HEK293 (cell line): ENCODE measurements around the gene RSPH1.
A peak's percentile ranks its signal among the peaks of the same experiment; 100 is the strongest.

Source experiments
- EGR2 ChIP-seq: fragments of 450-650 bp; formaldehyde crosslinking; IDR thresholded peaks from 2 replicates; pipeline ENCODE4 v1.5.1; 2016; ENCODE audit warnings: low read depth, missing biosample characterization, missing genetic modification characterization
- GFI1B ChIP-seq: fragments of 450-650 bp; formaldehyde crosslinking; IDR thresholded peaks from 2 replicates; pipeline ENCODE4 v1.5.1; 2016; ENCODE audit warnings: missing biosample characterization, missing genetic modification characterization
- HOXD13 ChIP-seq: sonication (generic); formaldehyde crosslinking; IDR thresholded peaks from 2 replicates; pipeline ENCODE4 v1.8.0; 2022; ENCODE audit warnings: missing genetic modification reagents, borderline replicate concordance
- OSR2 ChIP-seq: fragments of 450-650 bp; formaldehyde crosslinking; IDR thresholded peaks from 2 replicates; pipeline ENCODE4 v1.5.1; 2016; ENCODE audit warnings: missing biosample characterization, missing genetic modification characterization
- SP7 ChIP-seq: fragments of 450-650 bp; formaldehyde crosslinking; IDR thresholded peaks from 2 replicates; pipeline ENCODE4 v1.5.1; 2016; ENCODE audit warnings: missing biosample characterization, missing genetic modification characterization
- TCF7L2 ChIP-seq: IDR thresholded peaks from 2 replicates; pipeline ENCODE4 v1.6.1; 2011; ENCODE audit warnings: low read depth, mild to moderate bottlenecking, inconsistent platforms, low read length, moderate library complexity, borderline replicate concordance
- WT1 ChIP-seq: fragments of 450-650 bp; formaldehyde crosslinking; IDR thresholded peaks from 2 replicates; pipeline ENCODE4 v1.5.1; 2016; ENCODE audit warnings: missing biosample characterization, missing genetic modification characterization
- ZBTB1 ChIP-seq: fragments of 450-650 bp; formaldehyde crosslinking; IDR thresholded peaks from 2 replicates; pipeline ENCODE4 v1.5.1; 2016; ENCODE audit warnings: missing biosample characterization, missing genetic modification characterization
- ZBTB21 ChIP-seq: fragments of 450-650 bp; formaldehyde crosslinking; IDR thresholded peaks from 2 replicates; pipeline ENCODE4 v1.5.1; 2017; ENCODE audit warnings: missing biosample characterization, missing genetic modification characterization
- ZFP41 ChIP-seq: fragments of 450-650 bp; formaldehyde crosslinking; IDR thresholded peaks from 2 replicates; pipeline ENCODE4 v1.5.1; 2016; ENCODE audit warnings: missing biosample characterization, missing genetic modification characterization, borderline replicate concordance
- ZNF132 ChIP-seq: fragments of 450-650 bp; formaldehyde crosslinking; IDR thresholded peaks from 2 replicates; pipeline ENCODE4 v1.5.1; 2017; ENCODE audit warnings: missing biosample characterization, missing genetic modification characterization, borderline replicate concordance
- ZNF302 ChIP-seq: fragments of 450-650 bp; formaldehyde crosslinking; IDR thresholded peaks from 2 replicates; pipeline ENCODE4 v1.5.1; 2016; ENCODE audit warnings: missing biosample characterization, missing genetic modification characterization, low read depth
- ZNF416 ChIP-seq: fragments of 450-650 bp; formaldehyde crosslinking; IDR thresholded peaks from 2 replicates; pipeline ENCODE4 v1.5.1; 2016; ENCODE audit warnings: missing biosample characterization, missing genetic modification characterization
- ZNF423 ChIP-seq: fragments of 450-650 bp; formaldehyde crosslinking; IDR thresholded peaks from 2 replicates; pipeline ENCODE4 v1.5.1; 2016; ENCODE audit warnings: missing biosample characterization, missing genetic modification characterization
- ZNF530 ChIP-seq: fragments of 450-650 bp; formaldehyde crosslinking; IDR thresholded peaks from 2 replicates; pipeline ENCODE4 v1.5.1; 2016; ENCODE audit warnings: low read depth, missing biosample characterization, missing genetic modification characterization
- ZNF544 ChIP-seq: fragments of 450-650 bp; formaldehyde crosslinking; IDR thresholded peaks from 2 replicates; pipeline ENCODE4 v1.5.0; 2017; ENCODE audit warnings: missing biosample characterization, missing genetic modification characterization
- ZNF561 ChIP-seq: fragments of 450-650 bp; IDR thresholded peaks from 2 replicates; pipeline ENCODE4 v1.5.1; 2018; ENCODE audit warnings: missing biosample characterization, missing genetic modification characterization, borderline replicate concordance
- ZNF670 ChIP-seq: fragments of 450-650 bp; formaldehyde crosslinking; IDR thresholded peaks from 2 replicates; pipeline ENCODE4 v1.5.1; 2016; ENCODE audit warnings: missing biosample characterization, missing genetic modification characterization, low read depth
- ZNF747 ChIP-seq: fragments of 450-650 bp; formaldehyde crosslinking; IDR thresholded peaks from 2 replicates; pipeline ENCODE4 v1.5.1; 2016; ENCODE audit warnings: missing biosample characterization, missing genetic modification characterization
- ZNF792 ChIP-seq: fragments of 450-650 bp; formaldehyde crosslinking; IDR thresholded peaks from 2 replicates; pipeline ENCODE4 v1.5.1; 2016; ENCODE audit warnings: missing biosample characterization, missing genetic modification characterization
- ZSCAN23 ChIP-seq: fragments of 450-650 bp; formaldehyde crosslinking; IDR thresholded peaks from 2 replicates; pipeline ENCODE4 v1.5.1; 2016; ENCODE audit warnings: missing biosample characterization, missing genetic modification characterization
- TF ChIP-seq, protein P1 (sequence below): fragments of 450-650 bp; formaldehyde crosslinking; IDR thresholded peaks from 2 replicates; pipeline ENCODE4; 2016; ENCODE audit warnings: missing biosample characterization, missing genetic modification characterization
- TF ChIP-seq, protein P2 (sequence below): fragments of 450-650 bp; formaldehyde crosslinking; conservative IDR thresholded peaks from 2 replicates; pipeline ENCODE4 v1.5.1; 2016; ENCODE audit warnings: low read depth, missing biosample characterization, missing genetic modification characterization
- TF ChIP-seq, protein P3 (sequence below): fragments of 450-650 bp; formaldehyde crosslinking; IDR thresholded peaks from 2 replicates; pipeline ENCODE4 v1.5.1; 2016; ENCODE audit warnings: missing biosample characterization, missing genetic modification characterization
- TF ChIP-seq, protein P4 (sequence below): fragments of 450-650 bp; formaldehyde crosslinking; IDR thresholded peaks from 2 replicates; pipeline ENCODE4 v1.5.1; 2016; ENCODE audit warnings: missing biosample characterization, missing genetic modification characterization
- TF ChIP-seq, protein P5 (sequence below): fragments of 450-650 bp; formaldehyde crosslinking; IDR thresholded peaks from 2 replicates; pipeline ENCODE4 v1.5.1; 2016; ENCODE audit warnings: missing biosample characterization, missing genetic modification characterization
- TF ChIP-seq, protein P6 (sequence below): fragments of 450-650 bp; formaldehyde crosslinking; IDR thresholded peaks from 2 replicates; pipeline ENCODE4 v1.5.0; 2017; ENCODE audit warnings: missing biosample characterization, missing genetic modification characterization, borderline replicate concordance

The RSPH1 gene

DNA sequence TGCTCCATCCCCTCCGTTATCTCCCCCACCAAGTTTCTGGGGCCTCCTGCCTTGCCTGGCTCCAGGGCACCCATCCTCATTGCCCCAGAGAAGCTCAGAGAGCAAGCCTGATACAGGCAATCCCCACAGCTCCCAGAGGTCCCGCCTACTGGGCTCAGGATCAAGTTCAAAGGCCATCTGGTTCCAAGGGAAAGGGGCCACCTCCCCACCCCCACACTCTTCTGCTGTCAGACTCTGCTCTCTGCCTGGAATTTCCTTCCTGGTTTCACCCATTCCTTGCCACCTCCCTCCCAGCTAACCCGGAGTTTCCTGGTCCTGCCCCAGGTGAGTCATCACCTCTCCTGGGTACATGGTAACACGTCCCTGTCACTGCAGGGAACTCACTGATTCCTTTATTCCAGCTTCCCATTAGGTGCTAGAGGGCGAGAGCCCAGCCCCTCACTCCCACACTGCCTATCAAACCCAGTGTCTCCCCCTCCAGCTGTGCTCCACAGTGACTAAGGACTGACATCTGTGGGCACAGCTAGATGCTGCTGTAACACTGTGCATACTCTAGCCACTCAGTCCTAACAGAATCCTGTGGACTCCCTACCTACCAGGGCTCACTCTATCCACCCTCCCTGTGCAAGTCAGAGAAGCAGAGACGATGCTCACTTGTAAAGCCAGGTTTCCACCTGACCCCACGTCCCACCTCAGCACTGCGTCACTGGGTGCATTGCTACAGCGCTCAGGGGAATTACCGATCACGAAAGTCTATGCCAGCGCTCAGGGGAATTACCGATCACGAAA lies 21.8 kb downstream of the RSPH1 start (continued):
- TF ChIP-seq, protein P1, sequence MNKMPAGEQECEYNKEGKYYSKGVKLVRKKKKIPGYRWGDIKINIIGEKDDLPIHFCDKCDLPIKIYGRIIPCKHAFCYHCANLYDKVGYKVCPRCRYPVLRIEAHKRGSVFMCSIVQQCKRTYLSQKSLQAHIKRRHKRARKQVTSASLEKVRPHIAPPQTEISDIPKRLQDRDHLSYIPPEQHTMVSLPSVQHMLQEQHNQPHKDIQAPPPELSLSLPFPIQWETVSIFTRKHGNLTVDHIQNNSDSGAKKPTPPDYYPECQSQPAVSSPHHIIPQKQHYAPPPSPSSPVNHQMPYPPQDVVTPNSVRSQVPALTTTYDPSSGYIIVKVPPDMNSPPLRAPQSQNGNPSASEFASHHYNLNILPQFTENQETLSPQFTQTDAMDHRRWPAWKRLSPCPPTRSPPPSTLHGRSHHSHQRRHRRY (tag by site-specific recombination): no peak
- no peak for TF ChIP-seq ZBTB21 (tag by site-specific recombination)
- no peak for TF ChIP-seq HOXD13 (CRISPR knock-in tag)
- no peak for TF ChIP-seq OSR2 (tag by site-specific recombination)
- TF ChIP-seq ZBTB1 (tag by site-specific recombination): no peak
- TF ChIP-seq, protein P2, sequence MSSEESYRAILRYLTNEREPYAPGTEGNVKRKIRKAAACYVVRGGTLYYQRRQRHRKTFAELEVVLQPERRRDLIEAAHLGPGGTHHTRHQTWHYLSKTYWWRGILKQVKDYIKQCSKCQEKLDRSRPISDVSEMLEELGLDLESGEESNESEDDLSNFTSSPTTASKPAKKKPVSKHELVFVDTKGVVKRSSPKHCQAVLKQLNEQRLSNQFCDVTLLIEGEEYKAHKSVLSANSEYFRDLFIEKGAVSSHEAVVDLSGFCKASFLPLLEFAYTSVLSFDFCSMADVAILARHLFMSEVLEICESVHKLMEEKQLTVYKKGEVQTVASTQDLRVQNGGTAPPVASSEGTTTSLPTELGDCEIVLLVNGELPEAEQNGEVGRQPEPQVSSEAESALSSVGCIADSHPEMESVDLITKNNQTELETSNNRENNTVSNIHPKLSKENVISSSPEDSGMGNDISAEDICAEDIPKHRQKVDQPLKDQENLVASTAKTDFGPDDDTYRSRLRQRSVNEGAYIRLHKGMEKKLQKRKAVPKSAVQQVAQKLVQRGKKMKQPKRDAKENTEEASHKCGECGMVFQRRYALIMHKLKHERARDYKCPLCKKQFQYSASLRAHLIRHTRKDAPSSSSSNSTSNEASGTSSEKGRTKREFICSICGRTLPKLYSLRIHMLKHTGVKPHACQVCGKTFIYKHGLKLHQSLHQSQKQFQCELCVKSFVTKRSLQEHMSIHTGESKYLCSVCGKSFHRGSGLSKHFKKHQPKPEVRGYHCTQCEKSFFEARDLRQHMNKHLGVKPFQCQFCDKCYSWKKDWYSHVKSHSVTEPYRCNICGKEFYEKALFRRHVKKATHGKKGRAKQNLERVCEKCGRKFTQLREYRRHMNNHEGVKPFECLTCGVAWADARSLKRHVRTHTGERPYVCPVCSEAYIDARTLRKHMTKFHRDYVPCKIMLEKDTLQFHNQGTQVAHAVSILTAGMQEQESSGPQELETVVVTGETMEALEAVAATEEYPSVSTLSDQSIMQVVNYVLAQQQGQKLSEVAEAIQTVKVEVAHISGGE: no peak
- TF ChIP-seq, protein P3, sequence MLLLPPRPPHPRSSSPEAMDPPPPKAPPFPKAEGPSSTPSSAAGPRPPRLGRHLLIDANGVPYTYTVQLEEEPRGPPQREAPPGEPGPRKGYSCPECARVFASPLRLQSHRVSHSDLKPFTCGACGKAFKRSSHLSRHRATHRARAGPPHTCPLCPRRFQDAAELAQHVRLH (tag by site-specific recombination): no peak
- peak; percentile 77 for TF ChIP-seq SP7 (tag by site-specific recombination)
- no peak for TF ChIP-seq GFI1B (tag by site-specific recombination)
- TF ChIP-seq, protein P4, sequence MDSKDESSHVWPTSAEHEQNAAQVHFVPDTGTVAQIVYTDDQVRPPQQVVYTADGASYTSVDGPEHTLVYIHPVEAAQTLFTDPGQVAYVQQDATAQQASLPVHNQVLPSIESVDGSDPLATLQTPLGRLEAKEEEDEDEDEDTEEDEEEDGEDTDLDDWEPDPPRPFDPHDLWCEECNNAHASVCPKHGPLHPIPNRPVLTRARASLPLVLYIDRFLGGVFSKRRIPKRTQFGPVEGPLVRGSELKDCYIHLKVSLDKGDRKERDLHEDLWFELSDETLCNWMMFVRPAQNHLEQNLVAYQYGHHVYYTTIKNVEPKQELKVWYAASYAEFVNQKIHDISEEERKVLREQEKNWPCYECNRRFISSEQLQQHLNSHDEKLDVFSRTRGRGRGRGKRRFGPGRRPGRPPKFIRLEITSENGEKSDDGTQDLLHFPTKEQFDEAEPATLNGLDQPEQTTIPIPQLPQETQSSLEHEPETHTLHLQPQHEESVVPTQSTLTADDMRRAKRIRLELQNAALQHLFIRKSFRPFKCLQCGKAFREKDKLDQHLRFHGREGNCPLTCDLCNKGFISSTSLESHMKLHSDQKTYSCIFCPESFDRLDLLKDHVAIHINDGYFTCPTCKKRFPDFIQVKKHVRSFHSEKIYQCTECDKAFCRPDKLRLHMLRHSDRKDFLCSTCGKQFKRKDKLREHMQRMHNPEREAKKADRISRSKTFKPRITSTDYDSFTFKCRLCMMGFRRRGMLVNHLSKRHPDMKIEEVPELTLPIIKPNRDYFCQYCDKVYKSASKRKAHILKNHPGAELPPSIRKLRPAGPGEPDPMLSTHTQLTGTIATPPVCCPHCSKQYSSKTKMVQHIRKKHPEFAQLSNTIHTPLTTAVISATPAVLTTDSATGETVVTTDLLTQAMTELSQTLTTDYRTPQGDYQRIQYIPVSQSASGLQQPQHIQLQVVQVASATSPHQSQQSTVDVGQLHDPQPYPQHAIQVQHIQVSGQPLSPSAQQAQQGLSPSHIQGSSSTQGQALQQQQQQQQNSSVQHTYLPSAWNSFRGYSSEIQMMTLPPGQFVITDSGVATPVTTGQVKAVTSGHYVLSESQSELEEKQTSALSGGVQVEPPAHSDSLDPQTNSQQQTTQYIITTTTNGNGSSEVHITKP: peak; percentile 94
- TF ChIP-seq ZNF302 (tag by site-specific recombination): no peak
- TF ChIP-seq WT1 (tag by site-specific recombination): no peak
- TF ChIP-seq, protein P5, sequence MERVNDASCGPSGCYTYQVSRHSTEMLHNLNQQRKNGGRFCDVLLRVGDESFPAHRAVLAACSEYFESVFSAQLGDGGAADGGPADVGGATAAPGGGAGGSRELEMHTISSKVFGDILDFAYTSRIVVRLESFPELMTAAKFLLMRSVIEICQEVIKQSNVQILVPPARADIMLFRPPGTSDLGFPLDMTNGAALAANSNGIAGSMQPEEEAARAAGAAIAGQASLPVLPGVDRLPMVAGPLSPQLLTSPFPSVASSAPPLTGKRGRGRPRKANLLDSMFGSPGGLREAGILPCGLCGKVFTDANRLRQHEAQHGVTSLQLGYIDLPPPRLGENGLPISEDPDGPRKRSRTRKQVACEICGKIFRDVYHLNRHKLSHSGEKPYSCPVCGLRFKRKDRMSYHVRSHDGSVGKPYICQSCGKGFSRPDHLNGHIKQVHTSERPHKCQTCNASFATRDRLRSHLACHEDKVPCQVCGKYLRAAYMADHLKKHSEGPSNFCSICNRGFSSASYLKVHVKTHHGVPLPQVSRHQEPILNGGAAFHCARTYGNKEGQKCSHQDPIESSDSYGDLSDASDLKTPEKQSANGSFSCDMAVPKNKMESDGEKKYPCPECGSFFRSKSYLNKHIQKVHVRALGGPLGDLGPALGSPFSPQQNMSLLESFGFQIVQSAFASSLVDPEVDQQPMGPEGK (tag by site-specific recombination): peak; percentile 82
- no peak for TF ChIP-seq ZNF561 (tag by site-specific recombination)
- TF ChIP-seq ZNF670 (tag by site-specific recombination): no peak
- no peak for TF ChIP-seq ZNF416 (tag by site-specific recombination)
- no peak for TF ChIP-seq ZNF747 (tag by site-specific recombination)
- no peak for TF ChIP-seq ZNF792 (tag by site-specific recombination)
- no peak for TF ChIP-seq ZNF530
- TF ChIP-seq TCF7L2: no peak
- TF ChIP-seq ZNF132 (tag by site-specific recombination): no peak
- TF ChIP-seq, protein P6, sequence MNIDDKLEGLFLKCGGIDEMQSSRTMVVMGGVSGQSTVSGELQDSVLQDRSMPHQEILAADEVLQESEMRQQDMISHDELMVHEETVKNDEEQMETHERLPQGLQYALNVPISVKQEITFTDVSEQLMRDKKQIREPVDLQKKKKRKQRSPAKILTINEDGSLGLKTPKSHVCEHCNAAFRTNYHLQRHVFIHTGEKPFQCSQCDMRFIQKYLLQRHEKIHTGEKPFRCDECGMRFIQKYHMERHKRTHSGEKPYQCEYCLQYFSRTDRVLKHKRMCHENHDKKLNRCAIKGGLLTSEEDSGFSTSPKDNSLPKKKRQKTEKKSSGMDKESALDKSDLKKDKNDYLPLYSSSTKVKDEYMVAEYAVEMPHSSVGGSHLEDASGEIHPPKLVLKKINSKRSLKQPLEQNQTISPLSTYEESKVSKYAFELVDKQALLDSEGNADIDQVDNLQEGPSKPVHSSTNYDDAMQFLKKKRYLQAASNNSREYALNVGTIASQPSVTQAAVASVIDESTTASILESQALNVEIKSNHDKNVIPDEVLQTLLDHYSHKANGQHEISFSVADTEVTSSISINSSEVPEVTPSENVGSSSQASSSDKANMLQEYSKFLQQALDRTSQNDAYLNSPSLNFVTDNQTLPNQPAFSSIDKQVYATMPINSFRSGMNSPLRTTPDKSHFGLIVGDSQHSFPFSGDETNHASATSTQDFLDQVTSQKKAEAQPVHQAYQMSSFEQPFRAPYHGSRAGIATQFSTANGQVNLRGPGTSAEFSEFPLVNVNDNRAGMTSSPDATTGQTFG: no peak
- TF ChIP-seq ZFP41: no peak
- no peak for TF ChIP-seq ZNF544
- no peak for TF ChIP-seq ZNF423
- TF ChIP-seq ZSCAN23 (tag by site-specific recombination): no peak
- TF ChIP-seq EGR2 (tag by site-specific recombination): no peak; the same call in none of the 2 replicates
